NCI-H1417 treated with DMSO at 0.1 percent for 48 hours (cell line): Measurements from ENCODE around the gene BOK.
"Not testable (repeated sequence)": the region's sequence is repeated elsewhere in the genome, so short reads cannot be mapped to it uniquely, and the experiment has no call there.

Experiments used
- DNase-seq: peaks from one replicate; lab custom pipeline; 2025; lab: John Stamatoyannopoulos, UW

Gene BOK

GRCh38 chr2:241573741-241574140 lies 15.2 kb downstream of the BOK start:
- no peak for DNase-seq

DNA sequence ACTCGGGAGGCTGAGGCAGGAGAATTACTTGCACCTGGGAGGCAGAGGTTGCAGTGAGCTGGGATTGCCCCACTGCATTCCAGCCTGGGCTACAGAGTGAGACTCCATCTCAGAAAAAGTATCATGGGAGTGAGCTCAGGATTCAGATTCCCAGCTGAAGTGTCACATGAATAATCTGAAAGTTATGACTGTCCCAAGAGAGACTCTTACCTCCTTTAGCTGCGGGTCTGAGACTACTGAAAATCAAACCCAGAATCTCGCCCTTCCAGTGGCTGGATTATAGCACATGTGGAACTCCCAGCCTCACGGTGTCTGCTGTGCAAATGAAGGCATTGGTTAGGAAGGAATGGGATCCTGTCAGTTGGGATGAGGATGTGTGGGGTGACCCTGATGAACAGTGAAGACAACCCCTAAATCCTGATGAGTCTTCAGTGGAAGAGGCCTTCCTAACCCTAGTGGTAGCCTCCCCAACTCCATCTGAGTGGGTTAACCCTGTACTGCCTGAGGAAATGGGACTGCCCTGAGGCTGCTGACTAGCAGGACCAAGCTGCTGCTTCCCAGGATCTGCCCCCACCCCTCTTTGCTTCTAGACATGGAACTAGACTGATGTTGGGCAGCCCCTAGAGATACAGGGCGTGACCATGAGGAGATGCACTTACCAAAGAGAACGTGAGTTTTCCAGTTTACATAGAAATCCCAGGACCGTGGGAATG lies 16.5 kb downstream of the BOK start:
- no peak for DNase-seq

DNA sequence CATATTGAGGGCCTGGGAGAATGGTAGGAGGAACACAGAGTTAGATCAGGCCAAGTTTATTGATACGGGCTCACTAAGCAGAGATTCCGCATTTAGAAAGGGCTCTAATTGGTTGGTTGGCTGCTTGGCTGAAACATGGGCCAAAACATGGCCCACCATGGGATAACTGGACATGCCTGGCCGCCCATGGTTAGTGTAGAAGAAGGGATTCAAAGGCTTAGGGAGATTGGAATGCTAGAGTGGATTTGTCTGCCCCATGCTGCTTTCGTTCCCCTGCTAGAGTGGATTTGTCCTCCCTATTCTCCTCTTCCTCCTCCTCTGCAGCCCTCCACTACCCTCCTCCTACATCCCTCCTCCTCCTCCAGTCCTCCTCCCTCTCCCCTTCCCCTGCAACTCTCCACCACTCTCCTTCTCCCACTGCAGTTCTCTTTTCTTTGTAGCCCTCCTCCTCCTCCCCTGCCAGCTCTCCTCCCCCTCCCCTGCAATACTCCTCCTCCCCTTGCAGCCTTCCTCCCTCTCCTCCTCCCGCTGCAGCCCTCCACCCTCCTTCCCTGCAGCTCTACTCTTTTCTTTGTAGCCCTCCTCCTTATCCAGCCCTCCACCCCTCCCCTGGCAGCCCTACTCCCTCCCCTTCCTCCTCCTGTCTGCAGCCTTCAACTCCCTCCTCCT lies 17.2 kb downstream of the BOK start:
- no peak for DNase-seq

DNA sequence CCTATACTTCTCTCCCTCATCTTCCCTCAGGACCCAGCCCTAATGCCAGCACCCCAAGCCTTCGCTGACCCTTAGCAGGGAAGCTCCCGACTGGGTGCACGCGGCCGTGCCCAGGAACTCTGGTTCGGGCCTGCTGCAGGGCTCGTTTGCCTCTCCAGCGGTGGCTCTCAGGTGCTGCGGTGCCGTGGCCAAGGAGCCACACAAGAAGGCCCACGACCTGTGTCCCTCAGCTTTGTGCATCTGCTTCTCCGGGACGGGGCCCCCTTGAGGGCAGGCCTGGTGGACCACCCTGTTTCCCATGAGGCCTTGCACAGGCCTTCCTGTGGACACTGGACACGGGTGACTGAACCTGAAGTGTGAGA lies 17.7 kb downstream of the BOK start:
- no peak for DNase-seq

GRCh38 chr2:241577413-241578122 lies 19.0 kb downstream of the BOK start:
- DNase-seq = no peak

DNA sequence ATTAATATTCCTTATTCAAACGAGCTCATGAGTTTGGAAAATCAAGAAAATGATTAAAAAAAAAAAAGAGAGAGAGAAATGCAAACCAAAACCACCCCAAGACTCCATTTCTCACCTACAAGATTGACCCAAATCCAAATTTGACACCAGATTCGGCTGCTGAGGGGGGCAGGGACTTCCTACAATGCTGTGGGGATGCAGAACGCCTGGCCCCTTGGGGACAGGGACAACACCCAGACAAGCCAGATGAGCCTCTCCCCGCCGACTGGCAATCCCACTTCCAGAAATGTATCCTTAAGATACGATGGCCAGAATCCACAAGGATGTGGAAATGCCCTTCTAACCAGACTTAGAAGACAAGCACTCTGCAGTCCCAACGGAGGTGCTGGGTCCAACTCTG lies 20.7 kb downstream of the BOK start:
- DNase-seq = no peak

DNA sequence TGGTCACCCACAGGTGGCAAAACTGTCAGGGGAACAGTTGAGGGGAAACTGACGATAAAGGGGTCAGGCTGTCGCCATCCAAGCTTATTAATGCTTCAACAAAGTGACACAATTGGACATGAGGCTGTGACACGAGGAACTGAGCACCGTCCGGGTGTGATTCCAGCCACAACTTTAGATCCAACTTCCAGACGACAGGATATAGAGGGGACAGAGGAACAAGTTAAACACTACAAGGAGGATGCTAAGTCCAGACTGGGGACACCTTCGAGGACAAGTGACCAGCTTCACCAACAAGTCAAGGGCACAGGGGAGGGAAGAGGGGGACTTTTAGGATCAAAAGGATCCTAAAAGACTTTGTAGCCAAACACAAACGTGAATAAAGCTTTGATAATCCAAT lies 23.8 kb downstream of the BOK start:
- DNase-seq = no peak

- no peak for DNase-seq
These were observed 24.3 kb downstream of the BOK start for GRCh38 chr2:241582806-241583205.

- DNase-seq = no peak
These were observed 25.9 kb downstream of the BOK start for GRCh38 chr2:241584436-241584835.

GRCh38 chr2:241586564-241587264 lies 28.2 kb downstream of the BOK start:
- no peak for DNase-seq

DNA sequence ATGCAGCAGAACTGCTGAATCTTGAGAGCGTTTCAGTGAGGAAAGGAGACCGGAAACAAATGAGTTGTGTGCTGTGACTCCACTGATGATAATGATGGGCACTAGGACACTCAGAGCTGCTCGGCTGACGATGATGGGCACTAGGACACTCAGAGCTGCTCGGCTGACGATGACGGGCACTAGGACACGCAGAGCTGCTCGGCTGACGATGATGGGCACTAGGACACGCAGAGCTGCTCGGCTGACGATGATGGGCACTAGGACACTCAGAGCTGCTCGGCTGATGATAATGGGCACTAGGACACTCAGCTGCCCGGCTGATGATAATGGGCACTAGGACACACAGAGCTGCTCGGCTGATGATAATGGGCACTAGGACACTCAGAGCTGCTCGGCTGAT lies 31.3 kb downstream of the BOK start:
- DNase-seq = not testable (repeated sequence)

GRCh38 chr2:241590496-241591455 lies 32.2 kb downstream of the BOK start:
- DNase-seq = not testable (repeated sequence)

DNA sequence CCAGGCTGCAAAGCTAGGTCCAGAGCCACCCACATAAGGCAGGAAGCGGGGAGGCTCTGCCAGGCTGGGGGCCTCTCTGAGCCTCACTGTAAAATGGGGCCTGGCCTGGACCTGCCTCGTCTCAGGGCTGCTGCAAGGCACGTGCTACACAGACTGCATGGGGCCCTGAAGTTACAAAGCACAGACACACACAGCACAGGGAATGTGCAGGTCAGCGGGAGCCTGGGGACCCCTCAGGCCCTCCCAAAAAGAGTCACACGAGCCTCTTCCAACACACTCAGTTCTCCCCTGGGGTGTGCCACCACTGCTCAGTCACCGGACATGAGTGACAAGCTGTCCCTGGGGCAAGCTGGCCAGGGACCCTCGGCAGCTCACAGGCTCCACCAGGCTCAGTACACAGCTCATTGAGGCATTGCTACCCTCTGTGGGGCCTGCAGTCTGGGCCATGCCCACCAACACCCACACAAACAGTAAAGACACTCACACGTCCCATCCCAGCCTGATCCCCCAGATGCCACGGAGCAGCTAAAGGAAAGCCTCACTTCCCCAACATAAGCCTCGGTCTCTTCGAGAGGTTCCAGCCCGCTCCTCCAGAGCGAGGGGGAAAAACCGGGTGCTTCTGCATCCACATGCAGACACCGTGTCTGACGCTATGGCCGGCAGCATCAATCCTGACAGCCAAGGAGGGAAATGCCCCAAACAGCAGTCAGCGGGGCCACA lies 33.7 kb downstream of the BOK start:
- no peak for DNase-seq

GRCh38 chr2:241593271-241593670 lies 34.7 kb downstream of the BOK start:
- DNase-seq = no peak

- DNase-seq = no peak
These were observed 37.1 kb downstream of the BOK start for GRCh38 chr2:241595600-241596140.

DNA sequence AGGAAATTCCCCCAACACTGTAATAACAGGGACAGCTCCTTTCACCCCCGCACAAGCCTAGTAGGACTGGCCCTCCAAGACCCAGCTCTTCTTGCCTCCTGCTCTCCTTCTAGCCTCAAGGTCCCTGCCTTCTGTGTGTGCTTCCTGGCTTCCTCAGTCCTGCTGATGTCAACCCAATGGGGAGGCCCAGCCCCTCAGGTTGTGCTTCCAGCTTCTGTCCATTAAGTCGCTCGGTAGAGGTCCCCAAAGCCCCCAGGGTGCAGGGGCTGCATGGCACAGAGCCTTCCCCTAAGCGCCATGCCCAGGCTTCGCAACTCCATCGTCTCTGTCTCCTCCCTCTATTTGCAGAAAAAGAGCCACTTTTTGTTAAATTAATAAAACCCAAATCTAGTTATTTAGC lies 39.0 kb downstream of the BOK start:
- DNase-seq = no peak

DNA sequence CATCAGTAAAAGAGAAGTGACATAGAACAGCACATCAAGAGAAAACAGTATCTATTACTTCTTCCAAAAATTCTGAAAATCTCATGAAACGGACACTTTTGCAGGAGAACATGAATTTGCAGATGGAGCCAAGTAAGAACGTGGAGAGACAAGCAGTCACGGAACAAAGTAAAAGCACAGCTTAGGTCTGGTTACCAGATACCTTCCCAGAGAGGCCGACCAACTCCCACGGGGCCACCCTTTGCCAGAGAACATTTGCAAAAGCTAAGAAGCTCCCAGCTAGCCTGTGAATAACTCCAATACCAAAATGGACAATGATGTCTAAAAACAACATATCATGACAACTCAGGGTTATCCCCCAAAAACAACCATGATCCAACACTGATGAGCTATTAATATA lies 39.5 kb downstream of the BOK start:
- DNase-seq = no peak

DNA sequence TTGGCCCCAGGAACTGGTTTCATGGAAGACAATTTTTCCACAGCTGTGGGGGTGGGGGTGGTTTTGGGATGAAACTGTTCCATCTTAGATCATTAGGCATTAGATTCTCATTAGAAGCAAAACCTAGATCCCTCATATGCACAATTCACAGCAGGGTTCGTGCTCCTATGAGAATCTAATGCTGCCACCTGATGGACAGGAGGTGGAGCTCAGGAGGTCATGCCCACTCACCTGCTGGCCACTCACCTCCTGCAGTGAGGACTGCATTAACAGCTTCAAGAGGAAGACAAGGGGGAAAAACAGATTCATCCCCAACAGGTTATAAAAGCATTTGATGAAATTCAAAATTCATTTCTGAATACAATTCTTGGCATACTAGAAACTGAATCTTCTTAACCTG lies 39.9 kb downstream of the BOK start:
- DNase-seq = no peak

DNA sequence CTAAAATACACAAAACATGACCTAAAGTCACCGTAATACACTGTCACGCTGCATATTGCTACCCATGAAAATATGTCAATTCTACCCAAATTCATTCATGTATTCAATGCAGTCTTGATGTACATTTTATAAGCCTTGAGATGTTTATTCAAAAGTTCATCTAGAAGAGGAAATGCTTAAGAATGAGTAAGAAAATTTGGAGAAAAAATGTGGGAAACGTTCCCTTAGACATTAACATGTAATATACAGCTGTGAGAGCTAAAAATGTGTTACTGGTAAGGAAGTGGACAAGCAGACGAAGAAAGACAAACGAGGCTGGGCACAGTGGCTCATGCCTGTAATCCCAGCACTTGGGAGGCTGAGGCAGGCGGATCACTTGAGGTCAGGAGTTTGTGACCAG lies 41.1 kb downstream of the BOK start:
- DNase-seq = no peak

GRCh38 chr2:241601841-241602240 lies 43.3 kb downstream of the BOK start:
- no peak for DNase-seq

DNA sequence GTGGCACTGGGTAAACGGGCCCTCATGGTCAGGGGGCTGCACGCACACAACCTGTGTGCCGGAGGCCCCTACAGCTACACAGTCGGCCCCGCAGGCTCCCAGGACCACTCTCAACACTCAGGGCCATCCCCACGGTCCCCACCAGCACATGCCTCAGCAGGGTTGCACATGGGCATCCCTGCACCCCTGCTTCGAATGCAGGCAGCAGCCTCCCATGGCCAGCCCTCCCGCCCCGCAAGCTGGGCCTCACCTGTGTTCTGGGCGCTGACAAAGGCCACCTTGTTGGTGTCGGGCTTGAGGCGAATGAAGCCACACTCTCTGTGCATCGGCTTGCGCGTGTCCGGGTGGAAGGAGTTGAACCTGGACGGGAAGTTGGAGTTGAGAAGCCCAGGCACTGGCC lies 44.2 kb downstream of the BOK start:
- DNase-seq = no peak
